ENCODE results near the gene PMF1.

GRCh38 chr1:156259805-156260204, 47.0 kb downstream of the PMF1 start:
- TF ChIP-seq ZNF274 (IDR thresholded peaks at IDR 0.05; ENCODE audit: low read depth, low read length) (no peak), YY1 (IDR thresholded peaks at IDR 0.05; ENCODE audit: insufficient read depth, insufficient read length) (no peak)
